ENCODE measurements around the gene L3MBTL3. TPM values are rescaled to one million over a fixed set of nuclear protein-coding genes. Genes with fewer than 3 reads are reported as not detected.

Gene L3MBTL3
- polyA plus RNA-seq, 1 donor from 2014 or later: 47.6 TPM

- H2AFZ ChIP-seq (ENCODE audit: low read depth, low read length): no peak overlapping the region
- H3K4me3 ChIP-seq (ENCODE audit: low read length): no peak overlapping the region
- H3K9me2 ChIP-seq (ENCODE audit: insufficient read depth, low read length): no peaks in the 10 kb centered on the region
- no peaks in the 10 kb centered on the region for H4K20me1 ChIP-seq (ENCODE audit: insufficient read depth)
- H3K9ac ChIP-seq (ENCODE audit: low read length): no peak overlapping the region
- no peak overlapping the region for H3K4me2 ChIP-seq (ENCODE audit: low read length)
- no peak overlapping the region for H3K27ac ChIP-seq (ENCODE audit: low read length)
- no peaks in the 10 kb centered on the region for H3K79me2 ChIP-seq (replicated peaks; ENCODE audit: insufficient read depth, low read length)
- H3K36me3 ChIP-seq (ENCODE audit: insufficient read depth, low read length): no peaks in the 10 kb centered on the region
- H3K27me3 ChIP-seq (ENCODE audit: insufficient read depth, low read depth, low read length): no peaks in the 10 kb centered on the region
- no peak for TF ChIP-seq EZH2 (IDR thresholded peaks at IDR 0.05; ENCODE audit: borderline replicate concordance, insufficient read depth, low read length, poor library complexity, severe bottlenecking)
- no peaks in the 10 kb centered on the region for H3F3A ChIP-seq (ENCODE audit: insufficient read depth, low read length, poor library complexity, severe bottlenecking)
- no peaks in the 10 kb centered on the region for H3K9me3 ChIP-seq (ENCODE audit: low read length)
Measured at GRCh38 chr6:130134582-130134981, 116.2 kb downstream of the L3MBTL3 start.

GRCh38 chr6:130136798-130137197, 118.4 kb downstream of the L3MBTL3 start:
- Histone ChIP-seq H3K9ac (ENCODE audit: low read length) (no peak overlapping the region), H3K4me2 (ENCODE audit: low read length) (no peak overlapping the region), H3F3A (ENCODE audit: insufficient read depth, low read length, poor library complexity, severe bottlenecking) (no peaks in the 10 kb centered on the region), H4K20me1 (ENCODE audit: insufficient read depth) (no peaks in the 10 kb centered on the region), H2AFZ (ENCODE audit: low read depth, low read length) (no peak overlapping the region), H3K79me2 (replicated peaks; ENCODE audit: insufficient read depth, low read length) (no peaks in the 10 kb centered on the region), H3K9me2 (ENCODE audit: insufficient read depth, low read length) (no peaks in the 10 kb centered on the region), H3K27me3 (ENCODE audit: insufficient read depth, low read depth, low read length) (no peaks in the 10 kb centered on the region), H3K9me3 (ENCODE audit: low read length) (no peaks in the 10 kb centered on the region), H3K4me3 (ENCODE audit: low read length) (no peak overlapping the region), H3K36me3 (ENCODE audit: insufficient read depth, low read length) (no peaks in the 10 kb centered on the region), H3K27ac (ENCODE audit: low read length) (no peak overlapping the region)
- TF ChIP-seq SMC3 (conservative IDR thresholded peaks at IDR 0.05; ENCODE audit: poor library complexity) (no peak), REST (IDR thresholded peaks at IDR 0.05; ENCODE audit: borderline replicate concordance) (no peak), TAF1 (IDR thresholded peaks at IDR 0.05; ENCODE audit: low read depth) (no peak), EZH2 (IDR thresholded peaks at IDR 0.05; ENCODE audit: borderline replicate concordance, insufficient read depth, low read length, poor library complexity, severe bottlenecking) (no peak), MXI1 (conservative IDR thresholded peaks at IDR 0.05; ENCODE audit: poor library complexity, severe bottlenecking) (no peak), EP300 (conservative IDR thresholded peaks at IDR 0.05; ENCODE audit: poor library complexity, severe bottlenecking) (no peak), POLR2AphosphoS5 (IDR thresholded peaks at IDR 0.05) (no peak), CTCF (IDR thresholded peaks at IDR 0.05; ENCODE audit: poor library complexity, severe bottlenecking) (no peak), RAD21 (conservative IDR thresholded peaks at IDR 0.05) (no peak)

Measured in neural cell (in vitro differentiated cells).